ENCODE data around the gene HOXB8.

HOXB8 gene

GRCh38 chr17:48642059-48642842, 27.2 kb upstream of the HOXB8 start:
- Histone ChIP-seq H3K9me2 (replicated peaks; ENCODE audit: insufficient read depth, low read length) (no peaks in the 10 kb centered on the region), H3K9me3 (replicated peaks; ENCODE audit: insufficient read depth, low read length) (no peaks in the 10 kb centered on the region), H3K79me2 (ENCODE audit: low read length) (no peaks in the 10 kb centered on the region), H4K20me1 (ENCODE audit: insufficient read depth, low read length) (no peaks in the 10 kb centered on the region), H2AFZ (ENCODE audit: low read length) (no peak overlapping the region), H3K4me3 (ENCODE audit: low read length) (no peak overlapping the region), H3K4me2 (ENCODE audit: low read depth, low read length) (no peak overlapping the region), H3K4me1 (ENCODE audit: low read length) (no peaks in the 10 kb centered on the region), H3F3A (ENCODE audit: insufficient read depth, low read length) (no peaks in the 10 kb centered on the region), H3K27me3 (replicated peaks; ENCODE audit: insufficient read depth, low read length) (peaks cover 40% of the 10 kb centered on the region), H3K9ac (ENCODE audit: low read length) (no peak overlapping the region), H3K27ac (ENCODE audit: low read length) (no peak overlapping the region), H3K36me3 (replicated peaks; ENCODE audit: insufficient read depth, low read length) (no peaks in the 10 kb centered on the region)
- TF ChIP-seq EZH2phosphoT487 (IDR thresholded peaks at IDR 0.05; ENCODE audit: low read length) (no peak), CTCF (IDR thresholded peaks at IDR 0.05; ENCODE audit: low read length) (no peak), EZH2 (optimal IDR thresholded peaks at IDR 0.05; ENCODE audit: low read depth, low read length) (no peak)
- DNase-seq = no peak

- H3K27me3 ChIP-seq (replicated peaks; ENCODE audit: insufficient read depth, low read length) = peaks cover 44% of the 10 kb centered on the region
- TF ChIP-seq CTCF (IDR thresholded peaks at IDR 0.05; ENCODE audit: low read length) (no peak), EZH2phosphoT487 (IDR thresholded peaks at IDR 0.05; ENCODE audit: low read length) (no peak), EZH2 (optimal IDR thresholded peaks at IDR 0.05; ENCODE audit: low read depth, low read length) (no peak)
Observed at GRCh38 chr17:48641541-48642058, 26.5 kb upstream of the HOXB8 start.

GRCh38 chr17:48640858-48641180, 25.7 kb upstream of the HOXB8 start:
- no peaks in the 10 kb centered on the region for H3F3A ChIP-seq (ENCODE audit: insufficient read depth, low read length)
- peaks cover 44% of the 10 kb centered on the region for H3K27me3 ChIP-seq (replicated peaks; ENCODE audit: insufficient read depth, low read length)
- H3K9me2 ChIP-seq (replicated peaks; ENCODE audit: insufficient read depth, low read length) = no peaks in the 10 kb centered on the region
- no peaks in the 10 kb centered on the region for H3K36me3 ChIP-seq (replicated peaks; ENCODE audit: insufficient read depth, low read length)
- H3K4me3 ChIP-seq (ENCODE audit: low read length) = no peak overlapping the region
- no peak overlapping the region for H3K27ac ChIP-seq (ENCODE audit: low read length)
- TF ChIP-seq CTCF (IDR thresholded peaks at IDR 0.05; ENCODE audit: low read length) (no peak), EZH2 (optimal IDR thresholded peaks at IDR 0.05; ENCODE audit: low read depth, low read length) (no peak), EZH2phosphoT487 (IDR thresholded peaks at IDR 0.05; ENCODE audit: low read length) (no peak)
- H2AFZ ChIP-seq (ENCODE audit: low read length) = no peak overlapping the region
- H3K9ac ChIP-seq (ENCODE audit: low read length) = no peak overlapping the region
- no peaks in the 10 kb centered on the region for H3K79me2 ChIP-seq (ENCODE audit: low read length)
- no peak overlapping the region for H3K4me2 ChIP-seq (ENCODE audit: low read depth, low read length)
- H3K4me1 ChIP-seq (ENCODE audit: low read length) = peaks cover 4% of the 10 kb centered on the region; the same call in 1 of the 2 replicates
- H4K20me1 ChIP-seq (ENCODE audit: insufficient read depth, low read length) = no peaks in the 10 kb centered on the region
- H3K9me3 ChIP-seq (replicated peaks; ENCODE audit: insufficient read depth, low read length) = no peaks in the 10 kb centered on the region
- DNase-seq = no peak

More at GRCh38 chr17:48641541-48642058, 26.5 kb upstream of the HOXB8 start:
- Histone ChIP-seq H3F3A (ENCODE audit: insufficient read depth, low read length) (no peaks in the 10 kb centered on the region), H3K9me2 (replicated peaks; ENCODE audit: insufficient read depth, low read length) (no peaks in the 10 kb centered on the region), H4K20me1 (ENCODE audit: insufficient read depth, low read length) (no peaks in the 10 kb centered on the region), H3K4me1 (ENCODE audit: low read length) (peaks cover 4% of the 10 kb centered on the region; the same call in 1 of the 2 replicates), H3K36me3 (replicated peaks; ENCODE audit: insufficient read depth, low read length) (no peaks in the 10 kb centered on the region), H3K9me3 (replicated peaks; ENCODE audit: insufficient read depth, low read length) (no peaks in the 10 kb centered on the region), H3K27ac (ENCODE audit: low read length) (no peak overlapping the region), H2AFZ (ENCODE audit: low read length) (no peak overlapping the region), H3K4me2 (ENCODE audit: low read depth, low read length) (no peak overlapping the region), H3K4me3 (ENCODE audit: low read length) (no peak overlapping the region), H3K9ac (ENCODE audit: low read length) (no peak overlapping the region), H3K79me2 (ENCODE audit: low read length) (no peaks in the 10 kb centered on the region)
- no peak for DNase-seq
